Left ventricle myocardium inferior (tissue), 1 donor: ENCODE results near the gene RAPGEF2. TPM values are rescaled to one million over a fixed set of nuclear protein-coding genes. Genes with fewer than 3 reads are reported as not detected.

Source experiments
- DNase-seq: peaks from one replicate; pipeline ENCODE4 v3.0.0-alpha.2; 2020
- H3K27ac ChIP-seq: fragments of 200-600 bp; replicated peaks from 2 replicates; pipeline ENCODE4 v1.8.0; 2021
- H3K27me3 ChIP-seq: fragments of 200-600 bp; 2 replicates; pipeline ENCODE4 v1.8.0; 2021; ENCODE audit warnings: low read depth
- H3K36me3 ChIP-seq: fragments of 200-600 bp; 2 replicates; pipeline ENCODE4 v1.8.0; 2021
- H3K4me1 ChIP-seq: fragments of 200-600 bp; 2 replicates; pipeline ENCODE4 v1.8.0; 2021
- H3K4me3 ChIP-seq: fragments of 200-600 bp; 2 replicates; pipeline ENCODE4 v1.8.0; 2021; ENCODE audit warnings: mild to moderate bottlenecking, moderate library complexity
- H3K9me3 ChIP-seq: fragments of 200-600 bp; replicated peaks from 2 replicates; pipeline ENCODE4 v1.8.0; 2021
- CTCF ChIP-seq: fragments of 200-600 bp; IDR thresholded peaks from 2 replicates; pipeline ENCODE4 v1.8.0; 2021; ENCODE audit warnings: antibody characterized with exemption, mild to moderate bottlenecking, borderline replicate concordance
- intact Hi-C: fragments of 100-400 bp; cut with micrococcal nuclease; formaldehyde crosslinking; loops from one replicate; pipeline ENCODE4 v1.11.0; 2022
- total RNA-seq: library from RNA; stranded (reverse); fragmentation: NEBNext Ultra II Directional; extraction: Animal tissue kit (Norgen Biotek cat#: 25700); gene quantifications from one replicate; pipeline ENCODE4 v1.2.1, GENCODE V29; 2021
- donor health status: DM: no; HTN: yes; CAD: no; lungs with severe emphysema.

RAPGEF2 gene
- total RNA-seq, 1 donor from 2014 or later, result 51.5 TPM

DNA sequence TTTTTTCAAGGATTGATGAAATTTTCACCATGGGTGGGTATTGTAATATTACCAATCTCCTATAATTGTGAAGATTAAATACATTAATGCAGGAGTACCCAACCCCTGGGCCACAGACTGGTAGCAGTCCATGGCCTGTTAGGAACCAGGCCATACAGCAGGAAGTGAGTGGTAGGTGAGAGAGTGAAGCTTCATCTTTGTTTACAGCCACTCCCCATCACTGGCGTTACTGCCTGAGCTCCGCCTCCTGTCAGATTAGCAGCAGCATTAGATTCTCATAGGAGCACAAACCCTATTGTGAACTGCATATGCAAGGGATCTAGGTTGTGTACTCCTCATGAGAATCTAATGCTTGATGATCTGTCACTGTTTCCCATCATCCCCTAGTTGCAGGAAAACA is 15.1 kb downstream of the RAPGEF2 start:
- intact Hi-C loops, result no loop called here
- Histone ChIP-seq H3K4me1 (peaks cover 41% of the 10 kb centered on the region), H3K9me3 (peaks cover 6% of the 10 kb centered on the region), H3K4me3 (no peak overlapping the region), H3K36me3 (no peaks in the 10 kb centered on the region), H3K27me3 (no peaks in the 10 kb centered on the region), H3K27ac (no peak overlapping the region)
- no peak for TF ChIP-seq CTCF
- DNase-seq, result no peak

DNA sequence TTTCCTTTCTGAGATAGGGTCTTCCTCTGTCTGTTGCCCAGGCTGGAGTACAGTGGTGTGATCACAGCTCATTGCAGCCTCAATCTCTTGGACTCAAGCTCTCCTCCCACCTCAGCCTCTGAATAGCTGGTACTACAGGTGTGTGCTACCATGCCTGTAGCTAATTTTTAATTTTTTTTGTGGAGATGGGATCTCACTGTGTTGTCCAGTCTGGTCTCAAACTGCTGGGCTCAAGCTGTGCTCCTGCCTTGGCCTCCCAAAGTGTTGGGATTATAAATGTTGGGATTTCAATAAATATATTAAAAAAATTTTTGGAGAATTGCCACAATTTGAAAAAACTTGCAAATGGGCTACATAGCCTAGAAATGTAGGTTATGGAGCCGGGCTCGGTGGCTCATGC is 18.5 kb downstream of the RAPGEF2 start:
- intact Hi-C loops, result no loop called here
- no peak for DNase-seq
- no peak overlapping the region for H3K27ac ChIP-seq
- H3K9me3 ChIP-seq, result no peaks in the 10 kb centered on the region
- no peak for TF ChIP-seq CTCF
- no peaks in the 10 kb centered on the region for H3K36me3 ChIP-seq
- no peak overlapping the region for H3K4me3 ChIP-seq
- no peaks in the 10 kb centered on the region for H3K27me3 ChIP-seq
- peaks cover 71% of the 10 kb centered on the region for H3K4me1 ChIP-seq

GRCh38 chr4:159126716-159127115 is 23.8 kb downstream of the RAPGEF2 start:
- no peak for DNase-seq
- Histone ChIP-seq H3K9me3 (no peaks in the 10 kb centered on the region), H3K4me3 (no peak overlapping the region), H3K36me3 (no peaks in the 10 kb centered on the region), H3K4me1 (peaks cover 73% of the 10 kb centered on the region), H3K27ac (no peak overlapping the region), H3K27me3 (no peaks in the 10 kb centered on the region)
- no peak for TF ChIP-seq CTCF
- intact Hi-C loops, result no loop called here

- Histone ChIP-seq H3K9me3 (no peaks in the 10 kb centered on the region), H3K4me3 (no peak overlapping the region), H3K27me3 (no peaks in the 10 kb centered on the region), H3K36me3 (no peaks in the 10 kb centered on the region), H3K27ac (no peak overlapping the region), H3K4me1 (peaks cover 85% of the 10 kb centered on the region)
- TF ChIP-seq CTCF, result no peak
- intact Hi-C loops, result no loop called here
- DNase-seq, result no peak
Observed at GRCh38 chr4:159127745-159128518, 25.1 kb downstream of the RAPGEF2 start.

DNA sequence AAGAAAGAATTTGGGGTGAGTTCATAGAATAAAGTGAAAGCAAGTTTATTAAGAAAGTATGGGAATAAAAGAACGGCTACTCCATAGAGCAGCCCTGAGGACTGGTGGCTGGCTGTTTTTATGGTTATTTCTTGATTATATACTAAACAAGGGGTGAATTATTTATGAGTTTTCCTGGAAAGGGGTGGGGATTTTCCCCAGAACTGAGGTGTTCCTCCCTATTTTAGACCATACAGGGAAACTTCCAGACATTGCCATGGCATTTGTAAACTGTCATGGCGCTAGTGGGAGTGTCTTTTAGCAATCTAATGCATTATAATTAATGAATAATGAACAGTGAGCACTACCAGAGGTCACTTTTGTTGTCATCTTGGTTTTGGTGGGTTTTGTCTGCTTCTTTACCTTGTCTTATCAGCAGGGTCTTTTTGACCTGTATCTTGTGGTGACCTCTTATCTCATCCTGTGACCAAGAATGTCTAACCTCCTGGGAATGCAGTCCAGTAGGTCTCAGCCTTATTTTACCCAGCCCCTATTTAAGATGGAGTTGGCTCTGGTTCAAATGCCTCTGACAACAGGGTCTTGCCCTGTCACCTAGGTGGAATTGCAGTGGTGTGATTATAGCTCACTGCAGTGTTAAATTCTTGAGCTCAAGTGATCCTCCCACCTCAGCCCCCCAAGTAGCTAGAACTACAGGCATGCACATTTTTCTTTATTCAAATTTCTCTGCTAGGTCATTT is 27.1 kb downstream of the RAPGEF2 start:
- Histone ChIP-seq H3K4me1 (peaks cover 72% of the 10 kb centered on the region), H3K4me3 (no peak overlapping the region), H3K9me3 (no peaks in the 10 kb centered on the region), H3K36me3 (peaks cover 2% of the 10 kb centered on the region), H3K27me3 (no peaks in the 10 kb centered on the region), H3K27ac (no peak overlapping the region)
- no peak for TF ChIP-seq CTCF
- intact Hi-C loops, result no loop called here
- no peak for DNase-seq
